ENCODE results near the gene TCERG1.

- no peak for TF ChIP-seq POLR2A (IDR thresholded peaks at IDR 0.05)
- TF ChIP-seq CTCF (IDR thresholded peaks at IDR 0.05 in 4 of 5, conservative IDR thresholded peaks at IDR 0.05 in 1 of 5) = no peak
Observed at GRCh38 chr5:146463446-146463845, 16.3 kb downstream of the TCERG1 start.
